H1 (cell line): ENCODE data around the gene SLC26A4. TPM values are rescaled to one million over a fixed set of nuclear protein-coding genes. Genes with fewer than 3 reads are reported as not detected.

ENCODE experiments used
- CTCF ChIA-PET: fragments of 300-600 bp; sonication (Branson Sonifier 250); formaldehyde crosslinking; loops from one replicate; lab custom pipeline; 2021; ENCODE audit not compliant: partially characterized antibody; lab: Charles Lee
- POLR2A ChIA-PET: fragments of 300-600 bp; sonication (Branson Sonifier 250); formaldehyde crosslinking; loops from one replicate; lab custom pipeline; 2021; ENCODE audit warnings: inconsistent platforms; ENCODE audit not compliant: partially characterized antibody; lab: Charles Lee
- DNase-seq, 2 experiments: peaks; one replicate each; pipeline versions ENCODE4 v3.0.0 to v3.0.0-alpha.2; 2010 to 2022; ENCODE audit warnings: low spot score in 2 of 2, low read depth in 1 of 2, mixed read lengths in 1 of 2
- FAIRE-seq: peaks from 2 replicates; lab custom pipeline; 2011; peaks lifted over from hg19 to GRCh38; lab: Jason Lieb, UNC
- H2AFZ ChIP-seq: 2 replicates; pipeline ENCODE4 v1.8.1; 2012; ENCODE audit warnings: low read length, inconsistent platforms
- H2AK5ac ChIP-seq: 2 replicates; pipeline ENCODE4 v1.6.1; 2013; ENCODE audit warnings: low read depth, low read length
- H2BK120ac ChIP-seq: replicated peaks from 2 replicates; pipeline ENCODE3; 2013; ENCODE audit warnings: low read depth, low read length, inconsistent platforms
- H2BK12ac ChIP-seq: 2 replicates; pipeline ENCODE4 v1.6.1; 2013; ENCODE audit warnings: low read depth, low read length
- H2BK15ac ChIP-seq: 2 replicates; pipeline ENCODE4 v1.6.1; 2013; ENCODE audit warnings: low read length
- H2BK20ac ChIP-seq: 2 replicates; pipeline ENCODE4 v1.6.1; 2013; ENCODE audit warnings: low read length
- H2BK5ac ChIP-seq: 2 replicates; pipeline ENCODE4 v1.6.1; 2013; ENCODE audit warnings: low read depth, low read length
- H3K14ac ChIP-seq: 2 replicates; pipeline ENCODE4 v1.6.1; 2013; ENCODE audit warnings: inconsistent platforms; ENCODE audit not compliant: insufficient read length
- H3K18ac ChIP-seq: 2 replicates; pipeline ENCODE4 v1.6.1; 2013; ENCODE audit warnings: low read length; ENCODE audit errors: extremely low read depth
- H3K23ac ChIP-seq: 2 replicates; pipeline ENCODE4 v1.6.1; 2013; ENCODE audit warnings: inconsistent platforms; ENCODE audit not compliant: insufficient read length
- H3K23me2 ChIP-seq: 2 replicates; pipeline ENCODE4 v1.6.1; 2013; ENCODE audit warnings: low read depth, low read length
- H3K27ac ChIP-seq: 2 replicates; pipeline ENCODE4 v1.6.1; 2011; ENCODE audit warnings: low read depth, low read length, inconsistent platforms
- H3K27me3 ChIP-seq, 4 experiments: replicated peaks in 1 of 4; 1 replicate in 1 of 4; 2 replicates in 3 of 4; pipeline versions ENCODE4 v1.6.1 to v1.8.1; 2011 to 2013; ENCODE audit warnings: low read length in 3 of 4, mild to moderate bottlenecking in 3 of 4, inconsistent platforms in 2 of 4, mixed read lengths in 2 of 4, moderate library complexity in 1 of 4; ENCODE audit not compliant: control insufficient read depth in 3 of 4, insufficient read depth in 3 of 4; ENCODE audit errors: extremely low read depth in 1 of 4
- H3K36me3 ChIP-seq, 4 experiments: 2 replicates each; pipeline versions ENCODE4 v1.6.1 to v1.8.1; 2011 to 2013; ENCODE audit warnings: mild to moderate bottlenecking in 4 of 4, low read length in 3 of 4, moderate library complexity in 2 of 4, control low read depth in 1 of 4, inconsistent platforms in 1 of 4; ENCODE audit not compliant: insufficient read depth in 4 of 4, control insufficient read depth in 2 of 4
- H3K4ac ChIP-seq: replicated peaks from 2 replicates; pipeline ENCODE3; 2013; ENCODE audit warnings: low read length, low read depth, mixed read lengths, inconsistent platforms; ENCODE audit not compliant: insufficient read length
- H3K4me1 ChIP-seq, 4 experiments: replicated peaks in 1 of 4; 1 replicate in 1 of 4; 2 replicates in 3 of 4; pipeline versions ENCODE4 v1.6.1 to v1.8.1; 2011 to 2013; ENCODE audit warnings: low read length in 3 of 4, inconsistent platforms in 2 of 4, mixed read lengths in 1 of 4; ENCODE audit not compliant: insufficient read depth in 4 of 4, control insufficient read depth in 3 of 4
- H3K4me2 ChIP-seq, 2 experiments: 2 replicates each; pipeline versions ENCODE4 v1.6.1 to v1.8.1; 2011 to 2013; ENCODE audit warnings: low read depth in 2 of 2, low read length in 2 of 2, control low read depth in 1 of 2, inconsistent platforms in 1 of 2, mild to moderate bottlenecking in 1 of 2; ENCODE audit not compliant: insufficient read depth in 1 of 2
- H3K4me3 ChIP-seq, 4 experiments: fragments of 200-600, 300-600 bp in 1 of 4; sonication (generic), shearing (Covaris generic), sonication (Bioruptor Twin) in 1 of 4; 2 replicates each; pipeline versions ENCODE4 v1.5.1 to v1.8.1; 2011 to 2016; ENCODE audit warnings: low read length in 4 of 4, low read depth in 3 of 4, control low read depth in 2 of 4, inconsistent platforms in 2 of 4, mild to moderate bottlenecking in 2 of 4, mixed read lengths in 1 of 4, moderate library complexity in 1 of 4; ENCODE audit not compliant: insufficient read depth in 2 of 4; ENCODE audit errors: extremely low read depth in 1 of 4
- H3K56ac ChIP-seq: replicated peaks from 2 replicates; pipeline ENCODE3; 2013; ENCODE audit warnings: low read depth, mild to moderate bottlenecking, mixed read lengths, low read length, inconsistent platforms; ENCODE audit not compliant: insufficient read length
- H3K79me1 ChIP-seq: 2 replicates; pipeline ENCODE4 v1.6.1; 2013; ENCODE audit warnings: low read depth, low read length, control low read depth
- H3K79me2 ChIP-seq, 2 experiments: 2 replicates each; pipeline versions ENCODE4 v1.6.1 to v1.8.1; 2012 to 2013; ENCODE audit warnings: low read length in 2 of 2, mild to moderate bottlenecking in 2 of 2, inconsistent platforms in 1 of 2; ENCODE audit not compliant: insufficient read depth in 2 of 2, control insufficient read depth in 1 of 2
- H3K9ac ChIP-seq, 4 experiments: replicated peaks in 1 of 4; 1 replicate in 1 of 4; 2 replicates in 3 of 4; pipeline versions ENCODE4 v1.6.1 to v1.8.1; 2011 to 2013; ENCODE audit warnings: low read depth in 3 of 4, low read length in 3 of 4, control low read depth in 2 of 4, mild to moderate bottlenecking in 2 of 4, moderate library complexity in 2 of 4, inconsistent platforms in 1 of 4; ENCODE audit errors: extremely low read depth in 1 of 4
- H3K9me3 ChIP-seq, 2 experiments: 2 replicates each; pipeline versions ENCODE4 v1.6.1 to v1.8.1; 2012 to 2013; ENCODE audit warnings: mild to moderate bottlenecking in 2 of 2, moderate library complexity in 2 of 2, control low read depth in 1 of 2, inconsistent platforms in 1 of 2, low read depth in 1 of 2, low read length in 1 of 2, mixed read lengths in 1 of 2; ENCODE audit not compliant: insufficient read depth in 2 of 2
- H4K20me1 ChIP-seq, 2 experiments: replicated peaks in 1 of 2; 2 replicates each; pipeline versions ENCODE3 to v1.8.1; 2011 to 2013; ENCODE audit warnings: inconsistent platforms in 2 of 2, low read length in 2 of 2, mild to moderate bottlenecking in 1 of 2; ENCODE audit not compliant: insufficient read depth in 2 of 2, control insufficient read depth in 1 of 2
- H4K5ac ChIP-seq: 2 replicates; pipeline ENCODE4 v1.6.1; 2013; ENCODE audit warnings: low read length, low read depth, mixed read lengths, inconsistent platforms; ENCODE audit not compliant: insufficient read length
- H4K8ac ChIP-seq: 2 replicates; pipeline ENCODE4 v1.8.0; 2013; ENCODE audit warnings: mild to moderate bottlenecking, moderate library complexity, low read length, inconsistent platforms; ENCODE audit not compliant: insufficient read depth; ENCODE audit errors: extremely low read depth
- H4K91ac ChIP-seq: replicated peaks from 2 replicates; pipeline ENCODE3; 2013; ENCODE audit warnings: low read length, mixed read lengths, inconsistent platforms; ENCODE audit not compliant: insufficient read length
- BRCA1 ChIP-seq: IDR thresholded peaks from 2 replicates; pipeline ENCODE4 v1.6.1; 2012; ENCODE audit warnings: low read depth, low read length, improper control_type of control experiment
- CHD2 ChIP-seq: IDR thresholded peaks from 2 replicates; pipeline ENCODE4 v1.6.1; 2012; ENCODE audit warnings: low read length, improper control_type of control experiment
- CREB1 ChIP-seq: IDR thresholded peaks from 2 replicates; pipeline ENCODE4 v1.6.1; 2012; ENCODE audit warnings: inconsistent platforms
- POU5F1 ChIP-seq: IDR thresholded peaks from 2 replicates; pipeline ENCODE4 v1.6.1; 2011; ENCODE audit warnings: low read depth, mild to moderate bottlenecking, low read length, moderate library complexity
- RAD21 ChIP-seq, 2 experiments: IDR thresholded peaks in 1 of 2; conservative IDR thresholded peaks in 1 of 2; 2 replicates each; pipeline ENCODE4 v1.6.1; 2011; ENCODE audit warnings: low read depth in 2 of 2, low read length in 2 of 2, improper control_type of control experiment in 1 of 2, inconsistent platforms in 1 of 2, mild to moderate bottlenecking in 1 of 2, moderate library complexity in 1 of 2
- RNF2 ChIP-seq: fragments of 200-900, 300-1000 bp; sonication (generic); IDR thresholded peaks from 2 replicates; pipeline ENCODE4 v1.7.1; 2016; ENCODE audit warnings: borderline replicate concordance, low read depth, mild to moderate bottlenecking, antibody characterized with exemption, low read length; ENCODE audit not compliant: poor library complexity, severe bottlenecking; ENCODE audit errors: missing control alignments
- SP2 ChIP-seq: IDR thresholded peaks from 2 replicates; pipeline ENCODE4 v1.6.1; 2012; ENCODE audit warnings: mild to moderate bottlenecking, low read length, inconsistent platforms
- USF2 ChIP-seq: IDR thresholded peaks from 2 replicates; pipeline ENCODE4 v1.6.1; 2011; ENCODE audit warnings: low read length, improper control_type of control experiment
- WGBS, 2 experiments: shearing (Covaris generic) in 1 of 2; methylation state at CpG; one replicate each; pipeline versions ENCODE4 v1.1.6 to v1.1.7; 2013 to 2015; ENCODE audit warnings: low lambda C conversion rate in 2 of 2, mixed read lengths in 2 of 2, inconsistent platforms in 1 of 2, low coverage in 1 of 2, missing lambda C conversion rate in 1 of 2; ENCODE audit not compliant: insufficient replicate concordance in 2 of 2, insufficient coverage in 1 of 2, insufficient read length in 1 of 2; ENCODE audit errors: extremely low coverage in 1 of 2, missing lambda C conversion rate in 1 of 2; 5-methylcytosine and 5-hydroxymethylcytosine counted together
- polyA plus RNA-seq, 7 experiments: library from polyadenylated mRNA; depleted of rRNA in 3 of 7; stranded (reverse) in 5 of 7; unstranded in 2 of 7; fragments of >200 nt in 5 of 7; fragments of 200-250 nt in 2 of 7; gene quantifications; 1 replicate in 5 of 7; 2 replicates in 1 of 7; 4 replicates in 1 of 7; pipeline versions ENCODE4 v1.2.1 to v1.2.3, GENCODE V29; 2011 to 2013; ENCODE audit warnings: missing spikeins in 2 of 7, mixed read lengths in 2 of 7
- total RNA-seq: library from RNA; stranded (reverse); fragmentation: NEBNext Ultra II Directional; extraction: Animal tissue kit (Norgen Biotek cat#: 25700); gene quantifications from 2 replicates; pipeline ENCODE4 v1.2.1, GENCODE V29; 2021

SLC26A4 gene
- total and polyA plus RNA-seq, 2 of the 8 experiments (the other 6 are each of a cell fraction or from before 2014, with no cell fraction given), result 0.11 to 0.35 TPM

GRCh38 chr7:107613439-107613838 lies 47.2 kb upstream of the SLC26A4 start:
- DNase-seq (no peak), FAIRE-seq (no peak)
- Histone ChIP-seq H3K4ac (no peak overlapping the region), H3K4me2 (no peak overlapping the region), H2BK12ac (no peak overlapping the region), H3K56ac (no peak overlapping the region), H2BK15ac (no peak overlapping the region), H2AFZ (no peak overlapping the region), H4K20me1 (no peaks in the 10 kb centered on the region), H3K79me1 (no peaks in the 10 kb centered on the region), H3K14ac (no peak overlapping the region), H3K18ac (no peak overlapping the region), H4K5ac (no peak overlapping the region), H3K36me3 (no peaks in the 10 kb centered on the region; a peak in 1 of 8 replicates), H4K91ac (no peak overlapping the region), H2BK120ac (no peak overlapping the region), H2BK20ac (no peak overlapping the region), H2BK5ac (no peak overlapping the region), H3K27me3 (no peaks in the 10 kb centered on the region), H3K4me1 (no peaks in the 10 kb centered on the region), H3K9me3 (no peaks in the 10 kb centered on the region), H3K23me2 (no peaks in the 10 kb centered on the region), H3K4me3 (no peak overlapping the region), H4K8ac (no peak overlapping the region), H2AK5ac (no peak overlapping the region), H3K9ac (no peak overlapping the region), H3K27ac (no peak overlapping the region), H3K79me2 (no peaks in the 10 kb centered on the region), H3K23ac (no peak overlapping the region)
- ChIA-PET POLR2A (no interaction called here), CTCF (no interaction called here)
- WGBS, 2 experiments, result 74% methylated on average over 1 of the region's 1 CpG; no CpG with 5 or more reads in 1 of the 2 experiments
- TF ChIP-seq BRCA1 (no peak), RAD21 (IDR thresholded peaks at IDR 0.05 in 1 of 2, conservative IDR thresholded peaks at IDR 0.05 in 1 of 2; ENCODE audit: low read depth in 2 of 2, low read length in 2 of 2) (no peak), SP2 (no peak), POU5F1 (no peak), CREB1 (no peak), CHD2 (no peak), USF2 (no peak), RNF2 (no peak)
